Endothelial cell of umbilical vein (primary cell): ENCODE data around the gene SLC16A5. TPM values are rescaled to one million over a fixed set of nuclear protein-coding genes. Genes with fewer than 3 reads are reported as not detected.

ENCODE experiments used
- BruUV-seq: library from RNA; stranded (reverse); fragments of 400-500 nt; replicated peaks from 2 replicates; lab custom pipeline; 2021; lab: Mats Ljungman, UMichigan
- CTCF ChIA-PET: fragments of 300-600, 350-600 bp; sonication (Branson Sonifier 250); formaldehyde crosslinking; loops from one replicate; lab custom pipeline; 2021; ENCODE audit warnings: antibody characterized with exemption, inconsistent platforms; lab: Charles Lee
- POLR2A ChIA-PET: fragments of 300-600, 350-600 bp; sonication (Branson Sonifier 250); formaldehyde crosslinking; loops from one replicate; lab custom pipeline; 2021; ENCODE audit warnings: antibody characterized with exemption, inconsistent platforms; lab: Charles Lee
- DNase-seq: peaks from one replicate; pipeline ENCODE4 v3.0.0-alpha.2; 2011; ENCODE audit warnings: low read depth, low spot score
- FAIRE-seq: peaks from 2 replicates; lab custom pipeline; 2011; peaks lifted over from hg19 to GRCh38; lab: Jason Lieb, UNC
- H2AFZ ChIP-seq: 2 replicates; pipeline ENCODE4 v1.6.0; 2012; ENCODE audit warnings: low read depth, low read length, control low read depth, inconsistent platforms
- H3K27ac ChIP-seq: 2 replicates; pipeline ENCODE4 v1.5.1; 2011; ENCODE audit warnings: low read depth, mild to moderate bottlenecking, control low read depth, low read length, moderate library complexity; ENCODE audit not compliant: insufficient read depth
- H3K27me3 ChIP-seq, 2 experiments: 2 replicates each; pipeline versions ENCODE4 v1.6.0 to v1.6.1; 2011; ENCODE audit warnings: low read length in 2 of 2, mixed read lengths in 1 of 2; ENCODE audit not compliant: control insufficient read depth in 2 of 2, insufficient read depth in 2 of 2
- H3K36me3 ChIP-seq, 2 experiments: 2 replicates in 1 of 2; 3 replicates in 1 of 2; pipeline ENCODE4 v1.5.1; 2011; ENCODE audit warnings: low read length in 2 of 2, mild to moderate bottlenecking in 1 of 2, moderate library complexity in 1 of 2; ENCODE audit not compliant: control insufficient read depth in 2 of 2, insufficient read depth in 2 of 2; ENCODE audit errors: extremely low read depth in 1 of 2
- H3K4me1 ChIP-seq: 3 replicates; pipeline ENCODE4 v1.5.1; 2011; ENCODE audit warnings: mild to moderate bottlenecking, low read length; ENCODE audit not compliant: control insufficient read depth, insufficient read depth; ENCODE audit errors: extremely low read depth
- H3K4me2 ChIP-seq: 2 replicates; pipeline ENCODE4 v1.6.1; 2011; ENCODE audit warnings: low read length, control low read depth, mixed read lengths; ENCODE audit not compliant: insufficient read depth
- H3K4me3 ChIP-seq, 3 experiments: fragments of 200-600 bp in 1 of 3; sonication (generic), shearing (Covaris generic) in 1 of 3; replicated peaks in 1 of 3; 2 replicates each; pipeline ENCODE4 v1.5.1; 2011 to 2016; ENCODE audit warnings: control low read depth in 3 of 3, low read length in 3 of 3, mild to moderate bottlenecking in 2 of 3, inconsistent platforms in 1 of 3, low read depth in 1 of 3, moderate library complexity in 1 of 3; ENCODE audit not compliant: insufficient read depth in 1 of 3
- H3K79me2 ChIP-seq: 2 replicates; pipeline ENCODE4 v1.6.0; 2012; ENCODE audit warnings: low read length, inconsistent platforms; ENCODE audit not compliant: control insufficient read depth, insufficient read depth
- H3K9ac ChIP-seq: replicated peaks from 2 replicates; pipeline ENCODE3; 2011; ENCODE audit warnings: low read length, control low read depth; ENCODE audit not compliant: insufficient read depth; ENCODE audit errors: extremely low read depth
- H3K9me1 ChIP-seq: replicated peaks from 3 replicates; pipeline ENCODE4 v1.6.0; 2011; ENCODE audit warnings: mild to moderate bottlenecking, low read length; ENCODE audit not compliant: control insufficient read depth, insufficient read depth; ENCODE audit errors: extremely low read depth
- H3K9me3 ChIP-seq: replicated peaks from 2 replicates; pipeline ENCODE4 v1.5.1; 2012; ENCODE audit warnings: low read length, inconsistent platforms; ENCODE audit not compliant: control insufficient read depth, insufficient read depth
- H4K20me1 ChIP-seq: replicated peaks from 2 replicates; pipeline ENCODE3; 2011; ENCODE audit warnings: mild to moderate bottlenecking, low read length; ENCODE audit not compliant: control insufficient read depth, insufficient read depth; ENCODE audit errors: extremely low read depth
- EZH2 ChIP-seq: IDR thresholded peaks from 2 replicates; pipeline ENCODE4 v1.6.1; 2012; ENCODE audit warnings: borderline replicate concordance, low read depth, mild to moderate bottlenecking, moderate library complexity, low read length, inconsistent platforms; ENCODE audit not compliant: severe bottlenecking
- FOS ChIP-seq: IDR thresholded peaks from 2 replicates; pipeline ENCODE4 v1.6.1; 2011; ENCODE audit warnings: mild to moderate bottlenecking, low read length, moderate library complexity, borderline replicate concordance; ENCODE audit not compliant: insufficient read depth
- GATA2 ChIP-seq: IDR thresholded peaks from 2 replicates; pipeline ENCODE4 v1.7.0; 2011; ENCODE audit warnings: low read depth, mild to moderate bottlenecking, moderate library complexity, mixed read lengths, low read length; ENCODE audit not compliant: insufficient read length, insufficient read depth
- JUN ChIP-seq: IDR thresholded peaks from 2 replicates; pipeline ENCODE4 v1.6.1; 2011; ENCODE audit warnings: borderline replicate concordance, low read depth; ENCODE audit not compliant: insufficient read length, insufficient read depth
- MYC ChIP-seq: IDR thresholded peaks from one replicate; pipeline ENCODE4 v1.6.1; 2011; ENCODE audit warnings: mild to moderate bottlenecking, low read depth, low read length
- POLR2A ChIP-seq: IDR thresholded peaks from 2 replicates; pipeline ENCODE4 v1.6.1; 2012; ENCODE audit warnings: low read depth, mild to moderate bottlenecking, control low read depth, low read length
- POLR2AphosphoS5 ChIP-seq: IDR thresholded peaks from 2 replicates; pipeline ENCODE4 v1.6.1; 2012; ENCODE audit warnings: low read depth, mild to moderate bottlenecking, control low read depth, low read length, moderate library complexity; ENCODE audit not compliant: insufficient read depth
- dilution Hi-C: fragments of 300-500 bp; cut with MboI; formaldehyde crosslinking; loops from one replicate; pipeline ENCODE4 v1.15.0; 2019; ENCODE audit warnings: low sequenced_read_pairs; ENCODE audit not compliant: extremely low pct_ligation_motif_present
- intact Hi-C: fragments of 100-400 bp; cut with micrococcal nuclease; formaldehyde crosslinking; loops from one replicate; pipeline ENCODE4 v1.10.0; 2022
- polyA plus RNA-seq, 4 experiments: library from polyadenylated mRNA; depleted of rRNA in 3 of 4; stranded (reverse) in 3 of 4; unstranded in 1 of 4; fragments of >200 nt; gene quantifications; 2 replicates each; pipeline versions ENCODE4 v1.2.1 to v1.2.3, GENCODE V29; 2011 to 2012; ENCODE audit warnings: missing spikeins in 1 of 4
- total RNA-seq: library from RNA; stranded (reverse); gene quantifications from 2 replicates; pipeline ENCODE4 v1.2.3, GENCODE V29; 2021
- TF ChIP-seq, protein P1 (sequence below), 2 donors: IDR thresholded peaks; 1 replicate in 1 of 2; 2 replicates in 1 of 2; pipeline ENCODE4 v1.5.1; 2011; ENCODE audit warnings: low read length in 2 of 2, mild to moderate bottlenecking in 2 of 2, moderate library complexity in 2 of 2, control low read depth in 1 of 2, inconsistent platforms in 1 of 2, low read depth in 1 of 2; ENCODE audit not compliant: insufficient read depth in 1 of 2; ENCODE audit errors: extremely low read depth in 1 of 2
- TF ChIP-seq, protein P2 (sequence below): IDR thresholded peaks from 2 replicates; pipeline ENCODE4 v1.6.1; 2011; ENCODE audit not compliant: insufficient read depth, insufficient read length

The SLC16A5 gene
- total and polyA plus RNA-seq, 2 donors (not counting 3 experiments of a cell fraction or from before 2014, with no cell fraction given), result 16.4 to 23.3 TPM

DNA sequence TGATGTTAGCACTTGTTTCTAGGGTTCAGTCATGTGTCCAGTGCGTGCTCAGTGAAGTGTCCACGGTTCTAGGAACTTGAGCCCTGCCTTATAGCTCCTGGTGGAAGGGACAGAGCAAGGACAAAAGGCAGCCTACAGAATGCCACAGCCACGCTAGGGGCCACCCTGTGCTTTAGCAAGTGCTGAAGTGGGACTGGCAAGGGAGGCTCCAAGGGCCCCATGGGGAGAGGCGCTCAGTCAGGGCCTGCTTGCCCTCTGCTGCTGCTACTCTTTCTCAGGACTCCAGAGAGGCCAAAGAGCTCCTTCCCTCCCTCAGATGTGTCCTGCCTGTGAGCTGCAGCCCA is 37.0 kb downstream of the SLC16A5 start:
- Histone ChIP-seq H3K4me1 (peaks cover 17% of the 10 kb centered on the region), H3K9me1 (no peaks in the 10 kb centered on the region), H3K9ac (peak overlapping the region; percentile 60), H3K4me3 (no peak overlapping the region), H3K27me3 (no peaks in the 10 kb centered on the region), H3K4me2 (peak overlapping the region; percentile 32), H2AFZ (peak overlapping the region; percentile 88), H4K20me1 (no peaks in the 10 kb centered on the region), H3K79me2 (peaks cover 2% of the 10 kb centered on the region), H3K36me3 (peaks cover 2 to 9% of the 10 kb centered on the region in 2 experiments), H3K27ac (peak overlapping the region; percentile 85), H3K9me3 (no peaks in the 10 kb centered on the region)
- DNase-seq (no peak), FAIRE-seq (peak; percentile 4)
- intact Hi-C loops, result loop anchor here (1.0 kb wide), 2 partner anchors 10 to 28 kb away; no protein-coding TSS in a partner anchor
- ChIA-PET CTCF (interaction anchor here (1.0 to 6.0 kb wide), 10 partner anchors 9 to 146 kb away, joined by 4 to 88 read pairs (median 6); partner anchors contain the start of genes ARMC7 and MIF4GD), POLR2A (interaction anchor here (1.1 to 1.3 kb wide), 2 partner anchors 11 to 76 kb away, joined by 3 to 7 read pairs; no protein-coding TSS in a partner anchor)
- BruUV-seq, result TSS peak; percentile 69
- dilution Hi-C loops, result no loop called here
- TF ChIP-seq, protein P1, sequence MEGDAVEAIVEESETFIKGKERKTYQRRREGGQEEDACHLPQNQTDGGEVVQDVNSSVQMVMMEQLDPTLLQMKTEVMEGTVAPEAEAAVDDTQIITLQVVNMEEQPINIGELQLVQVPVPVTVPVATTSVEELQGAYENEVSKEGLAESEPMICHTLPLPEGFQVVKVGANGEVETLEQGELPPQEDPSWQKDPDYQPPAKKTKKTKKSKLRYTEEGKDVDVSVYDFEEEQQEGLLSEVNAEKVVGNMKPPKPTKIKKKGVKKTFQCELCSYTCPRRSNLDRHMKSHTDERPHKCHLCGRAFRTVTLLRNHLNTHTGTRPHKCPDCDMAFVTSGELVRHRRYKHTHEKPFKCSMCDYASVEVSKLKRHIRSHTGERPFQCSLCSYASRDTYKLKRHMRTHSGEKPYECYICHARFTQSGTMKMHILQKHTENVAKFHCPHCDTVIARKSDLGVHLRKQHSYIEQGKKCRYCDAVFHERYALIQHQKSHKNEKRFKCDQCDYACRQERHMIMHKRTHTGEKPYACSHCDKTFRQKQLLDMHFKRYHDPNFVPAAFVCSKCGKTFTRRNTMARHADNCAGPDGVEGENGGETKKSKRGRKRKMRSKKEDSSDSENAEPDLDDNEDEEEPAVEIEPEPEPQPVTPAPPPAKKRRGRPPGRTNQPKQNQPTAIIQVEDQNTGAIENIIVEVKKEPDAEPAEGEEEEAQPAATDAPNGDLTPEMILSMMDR (IDR thresholded peaks at IDR 0.05; ENCODE audit: extremely low read depth in 1 of 2, insufficient read depth in 1 of 2, low read depth in 1 of 2, low read length in 2 of 2), result no peak
- no peak for TF ChIP-seq EZH2
- TF ChIP-seq, protein P2, sequence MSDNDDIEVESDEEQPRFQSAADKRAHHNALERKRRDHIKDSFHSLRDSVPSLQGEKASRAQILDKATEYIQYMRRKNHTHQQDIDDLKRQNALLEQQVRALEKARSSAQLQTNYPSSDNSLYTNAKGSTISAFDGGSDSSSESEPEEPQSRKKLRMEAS, result no peak
- no peak for TF ChIP-seq FOS
- no peak for TF ChIP-seq GATA2
- no peak for TF ChIP-seq POLR2AphosphoS5
- TF ChIP-seq POLR2A, result no peak
- TF ChIP-seq MYC, result no peak
- TF ChIP-seq JUN, result no peak
